HEK293 (cell line): Measurements from ENCODE around the gene MDM2.

Experiments used
- CTCF ChIA-PET: fragments of 350-600 bp; formaldehyde crosslinking; extraction: SDS; loops from one replicate; lab custom pipeline; 2021; ENCODE audit warnings: antibody characterized with exemption; lab: Yijun Ruan, JAX
- POLR2A ChIA-PET: fragments of 300-600 bp; formaldehyde crosslinking; extraction: SDS; loops from one replicate; lab custom pipeline; 2020; ENCODE audit warnings: antibody characterized with exemption, inconsistent platforms; lab: Yijun Ruan, JAX
- H3K27ac ChIP-seq: fragments of 200-500 bp; sonication (Bioruptor generic); 2 replicates; pipeline ENCODE4 v1.5.1; 2014; ENCODE audit warnings: low read depth, low read length, control low read depth, inconsistent platforms; ENCODE audit errors: extremely low read depth
- H3K36me3 ChIP-seq, 2 experiments: fragments of 200-500 bp in 1 of 2; sonication (Bioruptor generic) in 1 of 2; 1 replicate in 1 of 2; 2 replicates in 1 of 2; pipeline ENCODE4 v1.5.1; 2014 to 2017; ENCODE audit warnings: inconsistent platforms in 2 of 2, low read length in 2 of 2; ENCODE audit not compliant: control insufficient read depth in 2 of 2, insufficient read depth in 1 of 2
- H3K4me1 ChIP-seq: fragments of 200-500 bp; sonication (Bioruptor generic); 2 replicates; pipeline ENCODE4 v1.5.1; 2014; ENCODE audit warnings: mild to moderate bottlenecking, low read length, inconsistent platforms; ENCODE audit not compliant: control insufficient read depth, insufficient read depth
- H3K4me3 ChIP-seq: 2 replicates; pipeline ENCODE4 v1.5.1; 2011; ENCODE audit warnings: low read depth, mild to moderate bottlenecking, control low read depth, low read length, moderate library complexity
- H3K9me3 ChIP-seq: fragments of 200-500 bp; sonication (Bioruptor generic); 2 replicates; pipeline ENCODE4 v1.5.1; 2014; ENCODE audit warnings: low read depth, low read length, inconsistent platforms; ENCODE audit not compliant: control insufficient read depth, insufficient read depth
- KLF10 ChIP-seq: fragments of 450-650 bp; IDR thresholded peaks from 2 replicates; pipeline ENCODE4 v1.5.1; 2018; ENCODE audit warnings: missing biosample characterization, mild to moderate bottlenecking, missing genetic modification characterization
- KLF7 ChIP-seq: fragments of 450-650 bp; formaldehyde crosslinking; IDR thresholded peaks from 2 replicates; pipeline ENCODE4 v1.5.1; 2016; ENCODE audit warnings: missing biosample characterization, missing genetic modification characterization, borderline replicate concordance
- OSR2 ChIP-seq: fragments of 450-650 bp; formaldehyde crosslinking; IDR thresholded peaks from 2 replicates; pipeline ENCODE4 v1.5.1; 2016; ENCODE audit warnings: missing biosample characterization, missing genetic modification characterization
- ZNF140 ChIP-seq: fragments of 450-650 bp; formaldehyde crosslinking; IDR thresholded peaks from 2 replicates; pipeline ENCODE4 v1.5.1; 2016; ENCODE audit warnings: missing biosample characterization, missing genetic modification characterization
- ZNF2 ChIP-seq: fragments of 450-650 bp; formaldehyde crosslinking; IDR thresholded peaks from 2 replicates; pipeline ENCODE4 v1.5.1; 2016; ENCODE audit warnings: missing biosample characterization, missing genetic modification characterization
- ZNF302 ChIP-seq: fragments of 450-650 bp; formaldehyde crosslinking; IDR thresholded peaks from 2 replicates; pipeline ENCODE4 v1.5.1; 2016; ENCODE audit warnings: missing biosample characterization, missing genetic modification characterization, low read depth
- ZNF324 ChIP-seq: fragments of 450-650 bp; formaldehyde crosslinking; IDR thresholded peaks from 2 replicates; pipeline ENCODE4 v1.5.1; 2016; ENCODE audit warnings: missing biosample characterization, missing genetic modification characterization
- ZNF404 ChIP-seq: fragments of 450-650 bp; formaldehyde crosslinking; IDR thresholded peaks from 2 replicates; pipeline ENCODE4 v1.5.1; 2017; ENCODE audit warnings: missing biosample characterization, missing genetic modification characterization
- ZNF514 ChIP-seq: fragments of 450-650 bp; formaldehyde crosslinking; IDR thresholded peaks from 2 replicates; pipeline ENCODE4 v1.5.1; 2016; ENCODE audit warnings: missing biosample characterization, missing genetic modification characterization
- ZNF549 ChIP-seq: fragments of 450-650 bp; IDR thresholded peaks from 2 replicates; pipeline ENCODE4 v1.5.1; 2018; ENCODE audit warnings: missing biosample characterization, missing genetic modification characterization, mild to moderate bottlenecking, inconsistent platforms, moderate library complexity
- ZNF561 ChIP-seq: fragments of 450-650 bp; IDR thresholded peaks from 2 replicates; pipeline ENCODE4 v1.5.1; 2018; ENCODE audit warnings: missing biosample characterization, missing genetic modification characterization, borderline replicate concordance
- ZNF621 ChIP-seq: fragments of 450-650 bp; formaldehyde crosslinking; IDR thresholded peaks from 2 replicates; pipeline ENCODE4 v1.5.1; 2017; ENCODE audit warnings: missing biosample characterization, missing genetic modification characterization
- ZNF660 ChIP-seq: fragments of 450-650 bp; IDR thresholded peaks from 2 replicates; pipeline ENCODE4 v1.5.1; 2018; ENCODE audit warnings: missing biosample characterization, mild to moderate bottlenecking, missing genetic modification characterization
- ZNF664 ChIP-seq: fragments of 450-650 bp; formaldehyde crosslinking; IDR thresholded peaks from 2 replicates; pipeline ENCODE4 v1.5.1; 2016; ENCODE audit warnings: missing biosample characterization, missing genetic modification characterization
- ZNF785 ChIP-seq: fragments of 450-650 bp; formaldehyde crosslinking; IDR thresholded peaks from 2 replicates; pipeline ENCODE4 v1.5.1; 2016; ENCODE audit warnings: missing biosample characterization, missing genetic modification characterization
- TF ChIP-seq, protein P1 (sequence below): fragments of 450-650 bp; formaldehyde crosslinking; IDR thresholded peaks from 2 replicates; pipeline ENCODE4 v1.5.1; 2016; ENCODE audit warnings: missing biosample characterization, missing genetic modification characterization, low read depth
- TF ChIP-seq, protein P2 (sequence below): fragments of 450-650 bp; formaldehyde crosslinking; conservative IDR thresholded peaks from 2 replicates; pipeline ENCODE4 v1.5.1; 2016; ENCODE audit warnings: low read depth, missing biosample characterization, missing genetic modification characterization
- TF ChIP-seq, protein P3 (sequence below): fragments of 450-650 bp; formaldehyde crosslinking; IDR thresholded peaks from 2 replicates; pipeline ENCODE4 v1.5.1; 2016; ENCODE audit warnings: missing biosample characterization, missing genetic modification characterization
- TF ChIP-seq, protein P4 (sequence below): fragments of 450-650 bp; formaldehyde crosslinking; IDR thresholded peaks from 2 replicates; pipeline ENCODE4 v1.5.0; 2017; ENCODE audit warnings: missing biosample characterization, missing genetic modification characterization, borderline replicate concordance
- TF ChIP-seq, protein P5 (sequence below): fragments of 450-650 bp; formaldehyde crosslinking; IDR thresholded peaks from 2 replicates; pipeline ENCODE4 v1.5.1; 2016; ENCODE audit warnings: missing biosample characterization, missing genetic modification characterization

MDM2 gene

DNA sequence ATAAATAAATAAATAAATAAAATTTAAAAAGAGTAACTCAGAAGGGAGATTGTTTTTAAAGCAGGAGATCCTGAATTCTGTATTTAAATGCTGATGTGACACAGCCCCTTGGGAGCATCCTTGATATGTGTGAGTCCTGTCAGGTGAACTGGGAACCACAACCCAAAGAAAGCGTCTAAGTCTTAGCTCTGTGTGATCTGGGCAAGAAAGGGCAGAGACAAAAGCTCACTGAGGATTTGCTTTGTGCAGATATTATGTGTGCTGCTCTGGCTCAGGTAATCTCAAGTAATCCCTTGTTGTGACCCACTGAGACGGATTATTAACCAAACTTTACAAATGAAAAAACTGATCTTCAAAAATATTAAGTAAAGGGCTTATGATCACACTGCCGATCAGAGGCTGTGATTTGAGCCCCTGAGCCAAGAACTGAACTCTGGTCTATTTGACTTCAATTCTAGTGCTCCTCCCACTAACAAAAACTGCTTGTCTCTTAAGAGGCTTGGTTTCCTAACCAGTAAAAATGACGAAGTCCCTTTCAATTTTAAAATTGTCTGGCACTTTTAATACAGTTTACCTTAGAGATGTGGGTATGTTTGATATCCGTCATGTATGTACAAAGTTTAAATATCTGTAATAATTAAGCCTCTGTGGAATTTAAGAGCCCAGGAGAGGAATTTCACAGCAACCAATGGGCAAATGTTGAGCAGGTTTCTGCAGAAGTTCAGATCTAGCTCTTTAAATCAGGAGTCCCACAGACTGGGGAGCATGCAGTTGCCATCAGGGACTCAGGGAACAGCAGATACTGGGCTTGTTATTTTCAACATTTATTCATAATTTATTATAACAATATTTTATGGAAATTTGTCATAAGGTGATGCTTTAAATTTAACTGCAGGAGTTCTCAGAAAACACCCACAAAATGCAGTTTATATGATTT lies 78.9 kb downstream of the MDM2 start:
- Histone ChIP-seq H3K9me3 (no peaks in the 10 kb centered on the region), H3K4me1 (no peaks in the 10 kb centered on the region), H3K27ac (no peak overlapping the region), H3K4me3 (no peak overlapping the region), H3K36me3 (no peaks in the 10 kb centered on the region)
- POLR2A ChIA-PET: no interaction called here
- CTCF ChIA-PET: interaction anchor here (0.6 kb wide), 1 partner anchor 11 kb away, joined by 3 read pairs; no protein-coding TSS in a partner anchor
- TF ChIP-seq, protein P1, sequence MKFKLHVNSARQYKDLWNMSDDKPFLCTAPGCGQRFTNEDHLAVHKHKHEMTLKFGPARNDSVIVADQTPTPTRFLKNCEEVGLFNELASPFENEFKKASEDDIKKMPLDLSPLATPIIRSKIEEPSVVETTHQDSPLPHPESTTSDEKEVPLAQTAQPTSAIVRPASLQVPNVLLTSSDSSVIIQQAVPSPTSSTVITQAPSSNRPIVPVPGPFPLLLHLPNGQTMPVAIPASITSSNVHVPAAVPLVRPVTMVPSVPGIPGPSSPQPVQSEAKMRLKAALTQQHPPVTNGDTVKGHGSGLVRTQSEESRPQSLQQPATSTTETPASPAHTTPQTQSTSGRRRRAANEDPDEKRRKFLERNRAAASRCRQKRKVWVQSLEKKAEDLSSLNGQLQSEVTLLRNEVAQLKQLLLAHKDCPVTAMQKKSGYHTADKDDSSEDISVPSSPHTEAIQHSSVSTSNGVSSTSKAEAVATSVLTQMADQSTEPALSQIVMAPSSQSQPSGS (tag by site-specific recombination): no peak
- TF ChIP-seq ZNF514 (tag by site-specific recombination) (no peak), ZNF785 (tag by site-specific recombination) (no peak), KLF10 (tag by site-specific recombination) (no peak), ZNF2 (tag by site-specific recombination) (no peak)
- TF ChIP-seq, protein P2, sequence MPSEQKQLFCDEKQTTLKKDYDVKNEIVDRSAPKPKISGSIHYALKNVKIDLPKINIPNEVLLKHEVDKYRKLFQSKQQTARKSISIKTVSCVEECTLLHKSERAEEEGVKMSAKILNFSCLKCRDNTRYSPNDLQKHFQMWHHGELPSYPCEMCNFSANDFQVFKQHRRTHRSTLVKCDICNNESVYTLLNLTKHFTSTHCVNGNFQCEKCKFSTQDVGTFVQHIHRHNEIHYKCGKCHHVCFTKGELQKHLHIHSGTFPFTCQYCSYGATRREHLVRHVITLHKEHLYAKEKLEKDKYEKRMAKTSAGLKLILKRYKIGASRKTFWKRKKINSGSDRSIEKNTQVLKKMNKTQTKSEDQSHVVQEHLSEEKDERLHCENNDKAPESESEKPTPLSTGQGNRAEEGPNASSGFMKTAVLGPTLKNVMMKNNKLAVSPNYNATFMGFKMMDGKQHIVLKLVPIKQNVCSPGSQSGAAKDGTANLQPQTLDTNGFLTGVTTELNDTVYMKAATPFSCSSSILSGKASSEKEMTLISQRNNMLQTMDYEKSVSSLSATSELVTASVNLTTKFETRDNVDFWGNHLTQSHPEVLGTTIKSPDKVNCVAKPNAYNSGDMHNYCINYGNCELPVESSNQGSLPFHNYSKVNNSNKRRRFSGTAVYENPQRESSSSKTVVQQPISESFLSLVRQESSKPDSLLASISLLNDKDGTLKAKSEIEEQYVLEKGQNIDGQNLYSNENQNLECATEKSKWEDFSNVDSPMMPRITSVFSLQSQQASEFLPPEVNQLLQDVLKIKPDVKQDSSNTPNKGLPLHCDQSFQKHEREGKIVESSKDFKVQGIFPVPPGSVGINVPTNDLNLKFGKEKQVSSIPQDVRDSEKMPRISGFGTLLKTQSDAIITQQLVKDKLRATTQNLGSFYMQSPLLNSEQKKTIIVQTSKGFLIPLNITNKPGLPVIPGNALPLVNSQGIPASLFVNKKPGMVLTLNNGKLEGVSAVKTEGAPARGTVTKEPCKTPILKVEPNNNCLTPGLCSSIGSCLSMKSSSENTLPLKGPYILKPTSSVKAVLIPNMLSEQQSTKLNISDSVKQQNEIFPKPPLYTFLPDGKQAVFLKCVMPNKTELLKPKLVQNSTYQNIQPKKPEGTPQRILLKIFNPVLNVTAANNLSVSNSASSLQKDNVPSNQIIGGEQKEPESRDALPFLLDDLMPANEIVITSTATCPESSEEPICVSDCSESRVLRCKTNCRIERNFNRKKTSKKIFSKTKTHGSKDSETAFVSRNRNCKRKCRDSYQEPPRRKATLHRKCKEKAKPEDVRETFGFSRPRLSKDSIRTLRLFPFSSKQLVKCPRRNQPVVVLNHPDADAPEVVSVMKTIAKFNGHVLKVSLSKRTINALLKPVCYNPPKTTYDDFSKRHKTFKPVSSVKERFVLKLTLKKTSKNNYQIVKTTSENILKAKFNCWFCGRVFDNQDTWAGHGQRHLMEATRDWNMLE (tag by site-specific recombination): no peak

DNA sequence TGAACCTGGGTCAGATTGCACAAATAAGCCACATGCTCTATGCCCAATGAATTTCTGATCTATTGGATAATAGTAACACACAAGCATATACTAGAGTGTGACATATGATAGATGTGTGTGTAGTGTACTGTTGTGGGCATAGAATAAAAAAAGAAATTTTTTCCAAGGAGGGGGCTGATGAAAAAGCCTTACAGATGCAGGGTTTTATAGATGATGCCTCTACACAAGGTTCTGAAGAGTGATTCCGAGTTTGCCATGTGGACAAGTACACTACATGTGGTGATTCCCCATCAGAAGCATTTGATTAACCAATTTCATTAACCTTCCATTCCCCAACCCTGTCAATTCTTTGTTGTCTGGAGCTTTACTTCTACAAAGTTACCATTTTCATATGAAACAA lies 79.7 kb downstream of the MDM2 start:
- H3K4me3 ChIP-seq: no peak overlapping the region
- ChIA-PET POLR2A (no interaction called here), CTCF (no interaction called here)
- H3K27ac ChIP-seq: no peak overlapping the region
- H3K36me3 ChIP-seq: no peaks in the 10 kb centered on the region
- no peaks in the 10 kb centered on the region for H3K9me3 ChIP-seq
- no peaks in the 10 kb centered on the region for H3K4me1 ChIP-seq
- TF ChIP-seq ZNF302 (tag by site-specific recombination): no peak
- TF ChIP-seq, protein P3, sequence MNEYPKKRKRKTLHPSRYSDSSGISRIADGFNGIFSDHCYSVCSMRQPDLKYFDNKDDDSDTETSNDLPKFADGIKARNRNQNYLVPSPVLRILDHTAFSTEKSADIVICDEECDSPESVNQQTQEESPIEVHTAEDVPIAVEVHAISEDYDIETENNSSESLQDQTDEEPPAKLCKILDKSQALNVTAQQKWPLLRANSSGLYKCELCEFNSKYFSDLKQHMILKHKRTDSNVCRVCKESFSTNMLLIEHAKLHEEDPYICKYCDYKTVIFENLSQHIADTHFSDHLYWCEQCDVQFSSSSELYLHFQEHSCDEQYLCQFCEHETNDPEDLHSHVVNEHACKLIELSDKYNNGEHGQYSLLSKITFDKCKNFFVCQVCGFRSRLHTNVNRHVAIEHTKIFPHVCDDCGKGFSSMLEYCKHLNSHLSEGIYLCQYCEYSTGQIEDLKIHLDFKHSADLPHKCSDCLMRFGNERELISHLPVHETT (tag by site-specific recombination): no peak
- TF ChIP-seq OSR2 (tag by site-specific recombination): no peak
- no peak for TF ChIP-seq ZNF561 (tag by site-specific recombination)
- TF ChIP-seq ZNF324 (tag by site-specific recombination): no peak
- no peak for TF ChIP-seq KLF7 (tag by site-specific recombination)
- TF ChIP-seq ZNF549 (tag by site-specific recombination): no peak
- TF ChIP-seq ZNF404 (tag by site-specific recombination): no peak
- TF ChIP-seq, protein P4, sequence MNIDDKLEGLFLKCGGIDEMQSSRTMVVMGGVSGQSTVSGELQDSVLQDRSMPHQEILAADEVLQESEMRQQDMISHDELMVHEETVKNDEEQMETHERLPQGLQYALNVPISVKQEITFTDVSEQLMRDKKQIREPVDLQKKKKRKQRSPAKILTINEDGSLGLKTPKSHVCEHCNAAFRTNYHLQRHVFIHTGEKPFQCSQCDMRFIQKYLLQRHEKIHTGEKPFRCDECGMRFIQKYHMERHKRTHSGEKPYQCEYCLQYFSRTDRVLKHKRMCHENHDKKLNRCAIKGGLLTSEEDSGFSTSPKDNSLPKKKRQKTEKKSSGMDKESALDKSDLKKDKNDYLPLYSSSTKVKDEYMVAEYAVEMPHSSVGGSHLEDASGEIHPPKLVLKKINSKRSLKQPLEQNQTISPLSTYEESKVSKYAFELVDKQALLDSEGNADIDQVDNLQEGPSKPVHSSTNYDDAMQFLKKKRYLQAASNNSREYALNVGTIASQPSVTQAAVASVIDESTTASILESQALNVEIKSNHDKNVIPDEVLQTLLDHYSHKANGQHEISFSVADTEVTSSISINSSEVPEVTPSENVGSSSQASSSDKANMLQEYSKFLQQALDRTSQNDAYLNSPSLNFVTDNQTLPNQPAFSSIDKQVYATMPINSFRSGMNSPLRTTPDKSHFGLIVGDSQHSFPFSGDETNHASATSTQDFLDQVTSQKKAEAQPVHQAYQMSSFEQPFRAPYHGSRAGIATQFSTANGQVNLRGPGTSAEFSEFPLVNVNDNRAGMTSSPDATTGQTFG (tag by site-specific recombination): no peak
- TF ChIP-seq ZNF660 (tag by site-specific recombination): no peak
- no peak for TF ChIP-seq ZNF664 (tag by site-specific recombination)
- TF ChIP-seq ZNF621 (tag by site-specific recombination): no peak
- no peak for TF ChIP-seq ZNF140 (tag by site-specific recombination)
- TF ChIP-seq, protein P5, sequence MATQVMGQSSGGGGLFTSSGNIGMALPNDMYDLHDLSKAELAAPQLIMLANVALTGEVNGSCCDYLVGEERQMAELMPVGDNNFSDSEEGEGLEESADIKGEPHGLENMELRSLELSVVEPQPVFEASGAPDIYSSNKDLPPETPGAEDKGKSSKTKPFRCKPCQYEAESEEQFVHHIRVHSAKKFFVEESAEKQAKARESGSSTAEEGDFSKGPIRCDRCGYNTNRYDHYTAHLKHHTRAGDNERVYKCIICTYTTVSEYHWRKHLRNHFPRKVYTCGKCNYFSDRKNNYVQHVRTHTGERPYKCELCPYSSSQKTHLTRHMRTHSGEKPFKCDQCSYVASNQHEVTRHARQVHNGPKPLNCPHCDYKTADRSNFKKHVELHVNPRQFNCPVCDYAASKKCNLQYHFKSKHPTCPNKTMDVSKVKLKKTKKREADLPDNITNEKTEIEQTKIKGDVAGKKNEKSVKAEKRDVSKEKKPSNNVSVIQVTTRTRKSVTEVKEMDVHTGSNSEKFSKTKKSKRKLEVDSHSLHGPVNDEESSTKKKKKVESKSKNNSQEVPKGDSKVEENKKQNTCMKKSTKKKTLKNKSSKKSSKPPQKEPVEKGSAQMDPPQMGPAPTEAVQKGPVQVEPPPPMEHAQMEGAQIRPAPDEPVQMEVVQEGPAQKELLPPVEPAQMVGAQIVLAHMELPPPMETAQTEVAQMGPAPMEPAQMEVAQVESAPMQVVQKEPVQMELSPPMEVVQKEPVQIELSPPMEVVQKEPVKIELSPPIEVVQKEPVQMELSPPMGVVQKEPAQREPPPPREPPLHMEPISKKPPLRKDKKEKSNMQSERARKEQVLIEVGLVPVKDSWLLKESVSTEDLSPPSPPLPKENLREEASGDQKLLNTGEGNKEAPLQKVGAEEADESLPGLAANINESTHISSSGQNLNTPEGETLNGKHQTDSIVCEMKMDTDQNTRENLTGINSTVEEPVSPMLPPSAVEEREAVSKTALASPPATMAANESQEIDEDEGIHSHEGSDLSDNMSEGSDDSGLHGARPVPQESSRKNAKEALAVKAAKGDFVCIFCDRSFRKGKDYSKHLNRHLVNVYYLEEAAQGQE (tag by site-specific recombination): no peak
